HG03521 (cell line): ENCODE results near the gene PPARG.

Experiments
- ATAC-seq: cut with Tn5 transposase; IDR thresholded peaks from one replicate; pipeline ENCODE4 v1.9.1; 2021; ENCODE audit warnings: mild to moderate bottlenecking, moderate library complexity; ENCODE audit not compliant: unreplicated experiment

PPARG gene

GRCh38 chr3:12340506-12340905 lies 51.6 kb downstream of the PPARG start:
- no peak for ATAC-seq

- ATAC-seq: no peak
These were observed 53.3 kb downstream of the PPARG start for GRCh38 chr3:12342151-12342550.

- no peak for ATAC-seq
These were observed 54.2 kb downstream of the PPARG start for GRCh38 chr3:12343047-12343501.

GRCh38 chr3:12345141-12345561 lies 56.3 kb downstream of the PPARG start:
- no peak for ATAC-seq

- ATAC-seq: no peak
These were observed 57.0 kb downstream of the PPARG start for GRCh38 chr3:12345584-12346494.

- ATAC-seq: no peak
These were observed 58.4 kb downstream of the PPARG start for GRCh38 chr3:12347301-12347700.

- no peak for ATAC-seq
These were observed 61.3 kb downstream of the PPARG start for GRCh38 chr3:12349895-12350811.

- ATAC-seq: no peak
These were observed 62.3 kb downstream of the PPARG start for GRCh38 chr3:12351145-12351544.

GRCh38 chr3:12352253-12352652 lies 63.4 kb downstream of the PPARG start:
- no peak for ATAC-seq

GRCh38 chr3:12352755-12353154 lies 63.9 kb downstream of the PPARG start:
- no peak for ATAC-seq

- no peak for ATAC-seq
These were observed 65.1 kb downstream of the PPARG start for GRCh38 chr3:12353796-12354525.

- no peak for ATAC-seq
These were observed 67.3 kb downstream of the PPARG start for GRCh38 chr3:12356175-12356574.

GRCh38 chr3:12356996-12357395 lies 68.1 kb downstream of the PPARG start:
- ATAC-seq: no peak

- no peak for ATAC-seq
These were observed 68.6 kb downstream of the PPARG start for GRCh38 chr3:12357456-12357855.

GRCh38 chr3:12363397-12364195 lies 74.7 kb downstream of the PPARG start:
- no peak for ATAC-seq

- ATAC-seq: no peak
These were observed 78.5 kb downstream of the PPARG start for GRCh38 chr3:12367346-12367745.

- no peak for ATAC-seq
These were observed 80.2 kb downstream of the PPARG start for GRCh38 chr3:12369029-12369428.

- ATAC-seq: no peak
These were observed 80.7 kb downstream of the PPARG start for GRCh38 chr3:12369598-12369997.

GRCh38 chr3:12370758-12371157 lies 81.9 kb downstream of the PPARG start:
- ATAC-seq: no peak

- no peak for ATAC-seq
These were observed 82.8 kb downstream of the PPARG start for GRCh38 chr3:12371525-12372140.
